ENCODE measurements around the gene DUSP16. TPM values are rescaled to one million over a fixed set of nuclear protein-coding genes. Genes with fewer than 3 reads are reported as not detected.

The DUSP16 gene
- total RNA-seq, 2 experiments from 2014 or later, result 32.2 to 38.1 TPM

GRCh38 chr12:12436831-12437345 is 125.8 kb downstream of the DUSP16 start:
- Mint-ChIP-seq H3K4me1 (peaks cover 27% of the 10 kb centered on the region), H3K27ac (no peak overlapping the region), H3K4me3 (no peak overlapping the region), H3K9me3 (peaks cover 7% of the 10 kb centered on the region), H3K36me3 (peaks cover 40% of the 10 kb centered on the region), H3K27me3 (no peaks in the 10 kb centered on the region)
- POLR2A ChIA-PET, result no interaction called here
- ATAC-seq (ENCODE audit: low read depth) (no peak), DNase-seq (no peak)

GRCh38 chr12:12433203-12433731 is 129.4 kb downstream of the DUSP16 start:
- POLR2A ChIA-PET, result interaction anchor here (0.7 kb wide), 1 partner anchor 8 kb away, joined by 3 read pairs; no protein-coding TSS in a partner anchor
- ATAC-seq (ENCODE audit: low read depth), result no peak
- DNase-seq, result no peak
- Mint-ChIP-seq H3K4me1 (peaks cover 12% of the 10 kb centered on the region), H3K4me3 (no peak overlapping the region), H3K27me3 (no peaks in the 10 kb centered on the region), H3K9me3 (peaks cover 7% of the 10 kb centered on the region), H3K27ac (no peak overlapping the region), H3K36me3 (peaks cover 30% of the 10 kb centered on the region)

DNA sequence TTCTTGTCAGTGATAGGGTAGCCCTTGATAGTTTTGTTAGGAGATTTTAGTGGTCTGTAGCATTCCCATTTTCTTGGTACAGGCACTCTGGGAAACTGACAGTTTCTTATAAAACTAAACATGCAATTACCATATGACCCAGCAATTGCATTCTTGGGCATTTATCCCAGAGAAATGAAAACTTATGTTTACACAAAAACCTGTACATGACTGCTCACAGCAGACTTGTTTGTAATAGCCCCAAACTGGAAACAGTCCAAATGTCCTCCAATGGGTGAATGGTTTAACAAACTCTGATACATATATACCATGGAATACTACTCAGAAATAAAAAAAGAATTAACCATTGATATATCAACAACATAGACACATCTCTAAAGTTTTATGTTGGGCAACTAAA is 130.3 kb downstream of the DUSP16 start:
- peaks cover 14% of the 10 kb centered on the region for H3K4me1 Mint-ChIP-seq
- ATAC-seq (ENCODE audit: low read depth) (no peak), DNase-seq (no peak)
- no peaks in the 10 kb centered on the region for H3K27me3 Mint-ChIP-seq
- H3K27ac Mint-ChIP-seq, result no peak overlapping the region
- POLR2A ChIA-PET, result no interaction called here
- peaks cover 5% of the 10 kb centered on the region for H3K9me3 Mint-ChIP-seq
- H3K4me3 Mint-ChIP-seq, result no peak overlapping the region
- H3K36me3 Mint-ChIP-seq, result peaks cover 26% of the 10 kb centered on the region

DNA sequence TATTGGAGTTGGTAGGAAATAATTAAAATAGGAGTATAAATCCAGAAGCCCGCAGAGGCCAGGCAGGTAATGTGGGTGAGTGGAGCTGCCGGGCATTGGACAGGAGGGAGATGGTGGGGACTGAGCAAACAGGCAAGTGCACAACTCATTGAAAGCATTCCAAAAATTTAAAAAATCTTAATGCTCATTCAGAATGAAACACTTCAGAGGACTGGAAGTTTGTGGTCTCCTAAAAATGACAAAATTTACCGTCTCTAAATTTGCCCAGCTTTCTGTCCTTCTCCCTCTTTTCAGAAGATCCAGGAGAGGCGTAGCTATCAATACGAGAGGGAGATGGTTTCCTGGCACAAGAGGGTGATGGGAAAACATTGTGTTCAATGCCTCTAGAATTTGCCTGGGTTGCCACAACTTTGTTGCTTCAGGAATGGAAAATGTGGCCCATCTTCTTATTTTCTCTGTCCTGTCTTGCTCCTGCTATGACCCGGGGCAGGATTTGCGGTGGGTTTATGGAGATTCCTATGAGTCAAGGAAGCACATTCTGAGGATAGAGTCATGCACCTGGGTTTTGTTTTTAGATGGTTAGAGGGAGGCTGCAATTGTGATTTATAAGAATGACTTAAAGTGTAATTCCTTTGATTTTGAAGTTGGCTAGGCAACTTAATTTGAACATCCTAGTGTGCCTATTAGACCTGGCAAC is 133.6 kb downstream of the DUSP16 start:
- POLR2A ChIA-PET, result no interaction called here
- Mint-ChIP-seq H3K4me3 (no peak overlapping the region), H3K36me3 (peaks cover 27% of the 10 kb centered on the region), H3K27me3 (no peaks in the 10 kb centered on the region), H3K9me3 (peaks cover 2% of the 10 kb centered on the region), H3K4me1 (peaks cover 16% of the 10 kb centered on the region), H3K27ac (no peak overlapping the region)
- no peak for DNase-seq
- no peak for ATAC-seq (ENCODE audit: low read depth)

DNA sequence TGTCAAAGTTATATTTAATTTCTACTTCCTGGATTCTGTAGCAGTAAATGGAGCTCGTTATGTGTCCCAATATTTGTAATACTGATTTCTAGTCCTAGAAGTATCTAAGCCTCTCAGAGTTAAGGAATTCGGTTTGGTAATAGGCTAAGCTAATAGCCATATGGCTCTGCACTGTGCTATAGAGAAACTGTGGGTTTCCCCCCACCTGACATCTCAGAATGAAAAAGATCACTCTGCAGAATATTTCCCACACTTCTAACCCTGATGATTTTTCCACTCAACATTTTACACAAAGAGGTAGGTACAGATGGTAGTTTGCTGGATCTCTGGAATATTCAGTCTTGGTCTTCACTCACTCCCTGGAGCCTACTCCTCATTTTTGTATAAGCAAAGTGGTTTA is 134.6 kb downstream of the DUSP16 start:
- H3K4me1 Mint-ChIP-seq, result peaks cover 10% of the 10 kb centered on the region
- no peak for ATAC-seq (ENCODE audit: low read depth)
- no peak overlapping the region for H3K27ac Mint-ChIP-seq
- peaks cover 7% of the 10 kb centered on the region for H3K9me3 Mint-ChIP-seq
- DNase-seq, result no peak
- POLR2A ChIA-PET, result no interaction called here
- H3K36me3 Mint-ChIP-seq, result peaks cover 35% of the 10 kb centered on the region
- no peaks in the 10 kb centered on the region for H3K27me3 Mint-ChIP-seq
- no peak overlapping the region for H3K4me3 Mint-ChIP-seq

GRCh38 chr12:12427568-12427967 is 135.1 kb downstream of the DUSP16 start:
- no peak overlapping the region for H3K4me3 Mint-ChIP-seq
- peaks cover 7% of the 10 kb centered on the region for H3K9me3 Mint-ChIP-seq
- no peaks in the 10 kb centered on the region for H3K27me3 Mint-ChIP-seq
- DNase-seq (no peak), ATAC-seq (ENCODE audit: low read depth) (no peak)
- peaks cover 33% of the 10 kb centered on the region for H3K36me3 Mint-ChIP-seq
- H3K27ac Mint-ChIP-seq, result no peak overlapping the region
- H3K4me1 Mint-ChIP-seq, result peaks cover 10% of the 10 kb centered on the region
- POLR2A ChIA-PET, result no interaction called here

DNA sequence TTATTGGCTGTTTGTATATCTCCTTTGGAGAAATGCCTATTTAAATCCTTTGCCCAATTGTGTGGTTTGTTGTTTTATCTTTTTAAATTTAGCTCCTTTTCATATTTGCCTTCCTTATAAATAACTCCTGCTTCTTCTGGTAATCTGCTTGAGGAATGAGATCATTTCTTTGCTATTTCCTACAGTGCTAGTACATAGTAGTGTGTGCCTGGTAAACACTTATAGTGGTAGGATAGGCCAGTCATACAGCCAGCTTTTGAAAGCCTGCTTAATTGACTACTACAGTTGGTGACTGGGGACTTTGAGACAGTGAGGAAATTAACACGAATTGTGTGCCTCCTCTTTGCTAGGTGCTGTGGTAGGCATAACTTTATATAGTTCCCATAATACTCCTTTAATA is 137.0 kb downstream of the DUSP16 start:
- Mint-ChIP-seq H3K9me3 (peaks cover 13% of the 10 kb centered on the region), H3K4me1 (peaks cover 7% of the 10 kb centered on the region), H3K36me3 (peaks cover 46% of the 10 kb centered on the region), H3K4me3 (no peak overlapping the region), H3K27me3 (no peaks in the 10 kb centered on the region), H3K27ac (no peak overlapping the region)
- ATAC-seq (ENCODE audit: low read depth), result no peak
- no peak for DNase-seq
- POLR2A ChIA-PET, result no interaction called here

- no peak overlapping the region for H3K4me3 Mint-ChIP-seq
- no peaks in the 10 kb centered on the region for H3K27me3 Mint-ChIP-seq
- peaks cover 15% of the 10 kb centered on the region for H3K9me3 Mint-ChIP-seq
- POLR2A ChIA-PET, result no interaction called here
- ATAC-seq (ENCODE audit: low read depth) (no peak), DNase-seq (no peak)
- H3K36me3 Mint-ChIP-seq, result peaks cover 50% of the 10 kb centered on the region
- peaks cover 7% of the 10 kb centered on the region for H3K4me1 Mint-ChIP-seq
- no peak overlapping the region for H3K27ac Mint-ChIP-seq
Observed at GRCh38 chr12:12425001-12425400, 137.7 kb downstream of the DUSP16 start.

Other genes with a start within 250 kb of the DUSP16 start
- under 1 TPM in 1 of 2 experiments, not detected in 1; 0.20 TPM for gene MANSC1, start 212.6 kb downstream of the DUSP16 start, total RNA-seq
- 10 to 100 TPM; 20.1 to 21.8 TPM for gene BORCS5, start 205.8 kb downstream of the DUSP16 start, total RNA-seq
- 10 to 100 TPM; 21.4 to 23.3 TPM for gene CREBL2, start 49.0 kb upstream of the DUSP16 start, total RNA-seq
- gene GPR19, start 133.3 kb upstream of the DUSP16 start, total RNA-seq, result 1 to 10 TPM; 7.7 to 8.0 TPM
- gene CDKN1B, start 154.5 kb upstream of the DUSP16 start, total RNA-seq, result 100 to 1,000 TPM; 135 to 136 TPM
- gene APOLD1, start 222.8 kb upstream of the DUSP16 start, total RNA-seq, result 10 to 100 TPM; 10.3 to 12.1 TPM

Measured in activated naive CD8-positive, alpha-beta T cell treated with anti-CD3 and anti-CD28 coated beads, Interleukin-2, amount 10 ng/mL, durations not matched to agents 7 days and 5 days (primary cell).